Prostate gland (tissue), 2 donors: Measurements from ENCODE around the gene PHLPP1.

Source experiments
- CTCF ChIP-seq, 4 experiments: fragments of 200-600 bp in 2 of 4; fragments of 450-650 bp in 2 of 4; sonication (generic) in 2 of 4; IDR thresholded peaks; 1 replicate in 3 of 4; 2 replicates in 1 of 4; pipeline ENCODE4 v1.5.1; 2016 to 2019; ENCODE audit warnings: antibody characterized with exemption in 4 of 4, mild to moderate bottlenecking in 2 of 4, moderate library complexity in 2 of 4
- POLR2A ChIP-seq: fragments of 450-650 bp; IDR thresholded peaks from one replicate; pipeline ENCODE4 v1.6.1; 2016; ENCODE audit warnings: antibody characterized with exemption, mild to moderate bottlenecking
- POLR2AphosphoS5 ChIP-seq: sonication (generic); formaldehyde crosslinking; IDR thresholded peaks from one replicate; pipeline ENCODE4 v1.6.1; 2017; ENCODE audit warnings: antibody characterized with exemption

- TF ChIP-seq CTCF (IDR thresholded peaks at IDR 0.05) (no peak), POLR2AphosphoS5 (no peak), POLR2A (no peak)
Observed at GRCh38 chr18:62812876-62813275, 97.5 kb downstream of the PHLPP1 start.
